Neural cell (in vitro differentiated cells): ENCODE results near the gene NRP1. TPM values are rescaled to one million over a fixed set of nuclear protein-coding genes. Genes with fewer than 3 reads are reported as not detected.

ENCODE experiments used
- H2AFZ ChIP-seq: fragments of 200-600, 300-800 bp; sonication (generic), shearing (Covaris generic); 2 replicates; pipeline ENCODE4 v1.6.0; 2014; ENCODE audit warnings: low read depth, mild to moderate bottlenecking, antibody characterized with exemption, low read length, moderate library complexity
- H3F3A ChIP-seq: fragments of 200-600 bp; shearing (Covaris generic); 2 replicates; pipeline ENCODE4 v1.6.1; 2016; ENCODE audit warnings: mild to moderate bottlenecking, moderate library complexity, mixed read lengths, antibody characterized with exemption, low read length; ENCODE audit not compliant: insufficient read depth, poor library complexity, severe bottlenecking
- H3K27ac ChIP-seq: fragments of 200-600, 300-800 bp; sonication (generic), shearing (Covaris generic); 2 replicates; pipeline ENCODE4 v1.5.1; 2014; ENCODE audit warnings: mild to moderate bottlenecking, low read length, moderate library complexity
- H3K27me3 ChIP-seq: fragments of 300-800, 200-600 bp; sonication (generic), shearing (Covaris generic); 2 replicates; pipeline ENCODE4 v1.6.0; 2014; ENCODE audit warnings: mild to moderate bottlenecking, low read depth, low read length, moderate library complexity; ENCODE audit not compliant: insufficient read depth
- H3K36me3 ChIP-seq: fragments of 300-800, 200-600 bp; sonication (generic), shearing (Covaris generic); 2 replicates; pipeline ENCODE4 v1.5.1; 2014; ENCODE audit warnings: mild to moderate bottlenecking, antibody characterized with exemption, low read length, moderate library complexity; ENCODE audit not compliant: insufficient read depth
- H3K4me2 ChIP-seq: fragments of 300-800, 200-600 bp; sonication (generic), shearing (Covaris generic); 2 replicates; pipeline ENCODE4 v1.6.0; 2014; ENCODE audit warnings: mild to moderate bottlenecking, low read length
- H3K4me3 ChIP-seq: fragments of 300-800, 200-600 bp; sonication (generic), shearing (Covaris generic); 2 replicates; pipeline ENCODE4 v1.5.1; 2014; ENCODE audit warnings: mild to moderate bottlenecking, low read length, moderate library complexity
- H3K79me2 ChIP-seq: fragments of 200-600 bp; shearing (Covaris generic); replicated peaks from 2 replicates; pipeline ENCODE4 v1.6.0; 2014; ENCODE audit warnings: mild to moderate bottlenecking, low read length, moderate library complexity; ENCODE audit not compliant: insufficient read depth
- H3K9ac ChIP-seq: fragments of 300-800, 200-600 bp; sonication (generic), shearing (Covaris generic); 2 replicates; pipeline ENCODE4 v1.6.1; 2016; ENCODE audit warnings: mild to moderate bottlenecking, low read length, mixed read lengths
- H3K9me2 ChIP-seq: fragments of 200-600 bp; shearing (Covaris generic); 2 replicates; pipeline ENCODE4 v1.6.1; 2016; ENCODE audit warnings: mild to moderate bottlenecking, low read length, mixed read lengths; ENCODE audit not compliant: insufficient read depth
- H3K9me3 ChIP-seq: fragments of 200-600, 300-800 bp; sonication (generic), shearing (Covaris generic); 2 replicates; pipeline ENCODE4 v1.6.1; 2016; ENCODE audit warnings: mild to moderate bottlenecking, mixed run types, low read length, moderate library complexity, mixed read lengths
- H4K20me1 ChIP-seq: fragments of 200-600 bp; shearing (Covaris generic); 2 replicates; pipeline ENCODE4 v1.6.1; 2016; ENCODE audit warnings: mild to moderate bottlenecking, mixed run types; ENCODE audit not compliant: insufficient read depth
- EP300 ChIP-seq: fragments of 450-650 bp; conservative IDR thresholded peaks from 2 replicates; pipeline ENCODE4 v1.6.1; 2014; ENCODE audit warnings: antibody characterized with exemption, mild to moderate bottlenecking, moderate library complexity; ENCODE audit not compliant: poor library complexity, severe bottlenecking
- EZH2 ChIP-seq: fragments of 200-600, 300-800 bp; shearing (Covaris generic), sonication (generic); IDR thresholded peaks from 2 replicates; pipeline ENCODE4 v1.6.1; 2014; ENCODE audit warnings: antibody characterized with exemption, low read length, borderline replicate concordance, mild to moderate bottlenecking; ENCODE audit not compliant: insufficient read depth, poor library complexity, severe bottlenecking
- MXI1 ChIP-seq: fragments of 450-650 bp; conservative IDR thresholded peaks from 2 replicates; pipeline ENCODE4 v1.6.1; 2014; ENCODE audit warnings: antibody characterized with exemption, mild to moderate bottlenecking; ENCODE audit not compliant: poor library complexity, severe bottlenecking
- POLR2AphosphoS5 ChIP-seq: IDR thresholded peaks from 2 replicates; pipeline ENCODE4 v1.6.1; 2012
- RAD21 ChIP-seq: fragments of 450-650 bp; conservative IDR thresholded peaks from 2 replicates; pipeline ENCODE4 v1.6.1; 2014; ENCODE audit warnings: antibody characterized with exemption, mild to moderate bottlenecking, moderate library complexity
- SMC3 ChIP-seq: fragments of 450-650 bp; conservative IDR thresholded peaks from 2 replicates; pipeline ENCODE4 v1.6.1; 2014; ENCODE audit warnings: antibody characterized with exemption, mild to moderate bottlenecking, moderate library complexity; ENCODE audit not compliant: poor library complexity
- TAF1 ChIP-seq: IDR thresholded peaks from 2 replicates; pipeline ENCODE4 v1.6.1; 2012; ENCODE audit warnings: low read depth
- polyA plus RNA-seq: library from polyadenylated mRNA; depleted of rRNA; stranded (reverse); fragments of >200 nt; gene quantifications from 2 replicates; pipeline ENCODE4 v1.2.3, GENCODE V29; 2014
- TF ChIP-seq, protein P1 (sequence below): fragments of 450-650 bp; IDR thresholded peaks from 2 replicates; pipeline ENCODE4 v1.5.1; 2014; ENCODE audit warnings: antibody characterized with exemption, mild to moderate bottlenecking, moderate library complexity; ENCODE audit not compliant: poor library complexity, severe bottlenecking

The NRP1 gene
- polyA plus RNA-seq, 1 donor from 2014 or later = 23.2 TPM

- H3K79me2 ChIP-seq = no peaks in the 10 kb centered on the region
- H3K9me2 ChIP-seq = no peaks in the 10 kb centered on the region
- H3K27me3 ChIP-seq = no peaks in the 10 kb centered on the region
- TF ChIP-seq EP300 (no peak), EZH2 (no peak), POLR2AphosphoS5 (no peak), SMC3 (no peak), TAF1 (no peak)
- H3K4me3 ChIP-seq = no peak overlapping the region
- no peak overlapping the region for H2AFZ ChIP-seq
- no peaks in the 10 kb centered on the region for H4K20me1 ChIP-seq
- no peak overlapping the region for H3K9ac ChIP-seq
- no peak overlapping the region for H3K4me2 ChIP-seq
- no peaks in the 10 kb centered on the region for H3K9me3 ChIP-seq
- H3K27ac ChIP-seq = no peak overlapping the region
- no peaks in the 10 kb centered on the region for H3K36me3 ChIP-seq
- H3F3A ChIP-seq = no peaks in the 10 kb centered on the region
Measured at GRCh38 chr10:33229252-33229948, 105.1 kb downstream of the NRP1 start.

GRCh38 chr10:33228426-33228825 lies 106.0 kb downstream of the NRP1 start:
- Histone ChIP-seq H3K4me2 (no peak overlapping the region), H3K9me2 (no peaks in the 10 kb centered on the region), H3K4me3 (no peak overlapping the region), H3K27me3 (no peaks in the 10 kb centered on the region), H4K20me1 (no peaks in the 10 kb centered on the region), H3F3A (no peaks in the 10 kb centered on the region), H3K27ac (no peak overlapping the region), H3K36me3 (no peaks in the 10 kb centered on the region), H3K79me2 (no peaks in the 10 kb centered on the region), H3K9ac (no peak overlapping the region), H3K9me3 (no peaks in the 10 kb centered on the region), H2AFZ (no peak overlapping the region)
- TF ChIP-seq EZH2 (no peak), EP300 (no peak), POLR2AphosphoS5 (no peak), RAD21 (no peak), MXI1 (no peak), TAF1 (no peak)
- TF ChIP-seq, protein P1, sequence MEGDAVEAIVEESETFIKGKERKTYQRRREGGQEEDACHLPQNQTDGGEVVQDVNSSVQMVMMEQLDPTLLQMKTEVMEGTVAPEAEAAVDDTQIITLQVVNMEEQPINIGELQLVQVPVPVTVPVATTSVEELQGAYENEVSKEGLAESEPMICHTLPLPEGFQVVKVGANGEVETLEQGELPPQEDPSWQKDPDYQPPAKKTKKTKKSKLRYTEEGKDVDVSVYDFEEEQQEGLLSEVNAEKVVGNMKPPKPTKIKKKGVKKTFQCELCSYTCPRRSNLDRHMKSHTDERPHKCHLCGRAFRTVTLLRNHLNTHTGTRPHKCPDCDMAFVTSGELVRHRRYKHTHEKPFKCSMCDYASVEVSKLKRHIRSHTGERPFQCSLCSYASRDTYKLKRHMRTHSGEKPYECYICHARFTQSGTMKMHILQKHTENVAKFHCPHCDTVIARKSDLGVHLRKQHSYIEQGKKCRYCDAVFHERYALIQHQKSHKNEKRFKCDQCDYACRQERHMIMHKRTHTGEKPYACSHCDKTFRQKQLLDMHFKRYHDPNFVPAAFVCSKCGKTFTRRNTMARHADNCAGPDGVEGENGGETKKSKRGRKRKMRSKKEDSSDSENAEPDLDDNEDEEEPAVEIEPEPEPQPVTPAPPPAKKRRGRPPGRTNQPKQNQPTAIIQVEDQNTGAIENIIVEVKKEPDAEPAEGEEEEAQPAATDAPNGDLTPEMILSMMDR = no peak

DNA sequence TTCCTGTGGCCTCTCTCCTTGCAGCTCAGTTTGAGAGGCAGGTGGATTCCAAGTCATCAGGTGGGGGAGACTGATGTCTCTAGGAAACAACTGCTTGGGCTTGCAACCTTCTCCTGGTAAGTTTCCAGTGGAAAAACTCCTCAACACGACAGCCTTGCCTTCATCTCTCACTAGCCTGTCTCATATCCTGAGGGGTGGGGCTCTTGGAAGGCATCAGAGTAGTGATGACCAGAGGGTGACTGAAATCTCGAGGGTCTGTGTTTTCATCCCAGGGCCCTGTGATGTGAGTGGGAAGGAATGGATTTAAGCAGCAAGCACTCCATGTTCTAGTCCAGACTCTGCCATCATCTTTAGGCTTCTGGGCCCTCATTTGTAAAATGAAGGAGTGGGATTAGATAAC lies 107.0 kb downstream of the NRP1 start:
- no peak overlapping the region for H3K9ac ChIP-seq
- H3K27ac ChIP-seq = no peak overlapping the region
- no peaks in the 10 kb centered on the region for H3K27me3 ChIP-seq
- no peak for TF ChIP-seq EP300
- no peak overlapping the region for H3K4me2 ChIP-seq
- no peaks in the 10 kb centered on the region for H3K36me3 ChIP-seq
- H3K9me3 ChIP-seq = no peaks in the 10 kb centered on the region
- H4K20me1 ChIP-seq = no peaks in the 10 kb centered on the region
- no peaks in the 10 kb centered on the region for H3K79me2 ChIP-seq
- H3K9me2 ChIP-seq = no peaks in the 10 kb centered on the region
- H3K4me3 ChIP-seq = no peak overlapping the region
- H3F3A ChIP-seq = no peaks in the 10 kb centered on the region
- no peak overlapping the region for H2AFZ ChIP-seq
